IMR-90 (cell line): ENCODE results near the gene CDH22. TPM values are rescaled to one million over a fixed set of nuclear protein-coding genes. Genes with fewer than 3 reads are reported as not detected.

Experiments used
- ATAC-seq: fragments of 200-7000 bp; cut with Tn5 transposase; 2 replicates; pipeline ENCODE4 v1.9.1; 2020; ENCODE audit warnings: low read depth, mild to moderate bottlenecking, moderate library complexity
- BruUV-seq: library from RNA; stranded (reverse); fragments of 400-500 nt; replicated peaks from 2 replicates; lab custom pipeline; 2021; lab: Mats Ljungman, UMichigan
- CTCF ChIA-PET: fragments of 300-600 bp; formaldehyde crosslinking; extraction: SDS; loops from one replicate; lab custom pipeline; 2021; ENCODE audit warnings: antibody characterized with exemption; lab: Yijun Ruan, JAX
- POLR2A ChIA-PET: fragments of 300-600 bp; sonication (Branson Sonifier 250); formaldehyde crosslinking; loops from one replicate; lab custom pipeline; 2022; ENCODE audit warnings: antibody characterized with exemption; ENCODE audit not compliant: unreplicated experiment; lab: Charles Lee
- DNase-seq: peaks from one replicate; pipeline ENCODE4 v3.0.0; 2013
- H2AFZ ChIP-seq: replicated peaks from 2 replicates; pipeline ENCODE3; 2013; ENCODE audit warnings: low read length, mild to moderate bottlenecking; ENCODE audit not compliant: poor library complexity
- H2AK5ac ChIP-seq: 2 replicates; pipeline ENCODE4 v1.6.1; 2013; ENCODE audit warnings: low read depth, low read length, inconsistent platforms
- H2AK9ac ChIP-seq: replicated peaks from 2 replicates; pipeline ENCODE3; 2013; ENCODE audit warnings: mild to moderate bottlenecking, low read depth, low read length, moderate library complexity; ENCODE audit not compliant: poor library complexity
- H2BK120ac ChIP-seq: 2 replicates; pipeline ENCODE4 v1.6.1; 2013; ENCODE audit warnings: low read depth, low read length, inconsistent platforms
- H2BK15ac ChIP-seq: 3 replicates; pipeline ENCODE4 v1.6.1; 2013; ENCODE audit warnings: low read depth, low read length, inconsistent platforms
- H2BK20ac ChIP-seq: 2 replicates; pipeline ENCODE4 v1.6.1; 2013; ENCODE audit warnings: low read depth, mild to moderate bottlenecking, inconsistent platforms, low read length, moderate library complexity
- H2BK5ac ChIP-seq: 2 replicates; pipeline ENCODE4 v1.6.1; 2013; ENCODE audit warnings: mild to moderate bottlenecking, low read depth, low read length, inconsistent platforms; ENCODE audit not compliant: poor library complexity, severe bottlenecking
- H3K14ac ChIP-seq: replicated peaks from 2 replicates; pipeline ENCODE4 v1.6.1; 2013; ENCODE audit warnings: low read depth, low read length, inconsistent platforms
- H3K18ac ChIP-seq: 2 replicates; pipeline ENCODE4 v1.6.1; 2013; ENCODE audit warnings: low read depth, low read length, control low read depth
- H3K23ac ChIP-seq: 2 replicates; pipeline ENCODE4 v1.6.1; 2013; ENCODE audit warnings: low read depth, low read length, inconsistent platforms
- H3K27ac ChIP-seq: 2 replicates; pipeline ENCODE4 v1.5.1; 2013; ENCODE audit warnings: mild to moderate bottlenecking, control low read depth, low read length; ENCODE audit not compliant: insufficient read depth
- H3K27me3 ChIP-seq: 2 replicates; pipeline ENCODE4 v1.6.1; 2013; ENCODE audit warnings: low read length; ENCODE audit not compliant: control insufficient read depth, insufficient read depth
- H3K36me3 ChIP-seq: 2 replicates; pipeline ENCODE4 v1.6.1; 2013; ENCODE audit warnings: low read length, mixed read lengths; ENCODE audit not compliant: control insufficient read depth, insufficient read depth
- H3K4ac ChIP-seq: 2 replicates; pipeline ENCODE4 v1.6.1; 2013; ENCODE audit warnings: low read depth, low read length, inconsistent platforms
- H3K4me1 ChIP-seq: 2 replicates; pipeline ENCODE4 v1.6.1; 2013; ENCODE audit warnings: low read length, mixed read lengths; ENCODE audit not compliant: control insufficient read depth, insufficient read depth
- H3K4me2 ChIP-seq: 2 replicates; pipeline ENCODE4 v1.6.1; 2013; ENCODE audit warnings: low read depth, mild to moderate bottlenecking, control low read depth, low read length, moderate library complexity
- H3K4me3 ChIP-seq: 2 replicates; pipeline ENCODE4 v1.5.1; 2013; ENCODE audit warnings: low read depth, mild to moderate bottlenecking, control low read depth, low read length, moderate library complexity; ENCODE audit not compliant: insufficient read depth
- H3K56ac ChIP-seq: 2 replicates; pipeline ENCODE4 v1.6.1; 2013; ENCODE audit warnings: low read length, inconsistent platforms; ENCODE audit not compliant: insufficient read depth; ENCODE audit errors: extremely low read depth
- H3K79me1 ChIP-seq, 2 experiments: 2 replicates each; pipeline ENCODE4 v1.6.1; 2013; ENCODE audit warnings: low read length in 2 of 2, inconsistent platforms in 1 of 2, low read depth in 1 of 2
- H3K9ac ChIP-seq: 2 replicates; pipeline ENCODE4 v1.6.1; 2013; ENCODE audit warnings: low read depth, low read length, control low read depth
- H3K9me1 ChIP-seq: 2 replicates; pipeline ENCODE4 v1.6.1; 2013; ENCODE audit warnings: low read length, inconsistent platforms; ENCODE audit not compliant: insufficient read depth
- H3K9me3 ChIP-seq: 2 replicates; pipeline ENCODE4 v1.6.1; 2013; ENCODE audit warnings: low read length; ENCODE audit not compliant: control insufficient read depth, insufficient read depth
- H4K20me1 ChIP-seq: 2 replicates; pipeline ENCODE4 v1.6.1; 2013; ENCODE audit warnings: low read length, inconsistent platforms; ENCODE audit not compliant: insufficient read depth
- H4K5ac ChIP-seq: 2 replicates; pipeline ENCODE4 v1.6.1; 2013; ENCODE audit warnings: mild to moderate bottlenecking, low read depth, low read length, control low read depth
- H4K8ac ChIP-seq, 2 experiments: 2 replicates each; pipeline ENCODE4 v1.6.1; 2013; ENCODE audit warnings: low read depth in 2 of 2, low read length in 2 of 2, control low read depth in 1 of 2, inconsistent platforms in 1 of 2
- H4K91ac ChIP-seq: 2 replicates; pipeline ENCODE4 v1.6.1; 2013; ENCODE audit warnings: low read depth, low read length, inconsistent platforms; ENCODE audit not compliant: insufficient read depth
- BHLHE40 ChIP-seq: fragments of 150-350 bp; IDR thresholded peaks from 2 replicates; pipeline ENCODE4 v1.6.1; 2016; ENCODE audit warnings: mild to moderate bottlenecking, low read depth, low read length
- CEBPB ChIP-seq: IDR thresholded peaks from 2 replicates; pipeline ENCODE4 v1.6.1; 2012; ENCODE audit warnings: low read depth, low read length, improper control_type of control experiment
- CTCF ChIP-seq: conservative IDR thresholded peaks from 2 replicates; pipeline ENCODE4 v1.5.1; 2012; ENCODE audit warnings: mild to moderate bottlenecking, low read depth, low read length, improper control_type of control experiment
- MAFK ChIP-seq: IDR thresholded peaks from 2 replicates; pipeline ENCODE4 v1.6.1; 2012; ENCODE audit warnings: low read depth, low read length, improper control_type of control experiment
- RAD21 ChIP-seq: IDR thresholded peaks from 2 replicates; pipeline ENCODE4 v1.6.1; 2012; ENCODE audit warnings: low read length, improper control_type of control experiment
- RCOR1 ChIP-seq: IDR thresholded peaks from 2 replicates; pipeline ENCODE4 v1.6.1; 2012; ENCODE audit warnings: mild to moderate bottlenecking, low read length, improper control_type of control experiment; ENCODE audit not compliant: insufficient replicate concordance
- RFX5 ChIP-seq: IDR thresholded peaks from 2 replicates; pipeline ENCODE4 v1.8.0; 2012; ENCODE audit warnings: low read depth, mild to moderate bottlenecking, low read length, moderate library complexity
- SMC3 ChIP-seq: fragments of 150-350 bp; IDR thresholded peaks from 2 replicates; pipeline ENCODE4 v1.6.1; 2016; ENCODE audit warnings: low read depth, mild to moderate bottlenecking, antibody characterized with exemption, low read length, moderate library complexity
- USF2 ChIP-seq: fragments of 150-350 bp; IDR thresholded peaks from 2 replicates; pipeline ENCODE4 v1.6.1; 2017; ENCODE audit warnings: mild to moderate bottlenecking, antibody characterized with exemption, low read length, low read depth
- WGBS, 2 experiments: methylation state at CpG; one replicate each; pipeline versions ENCODE4 v1.1.5 to v1.1.7; 2013; ENCODE audit warnings: missing lambda C conversion rate in 2 of 2; ENCODE audit not compliant: insufficient read length in 1 of 2; ENCODE audit errors: extremely low coverage in 2 of 2; 5-methylcytosine and 5-hydroxymethylcytosine counted together
- dilution Hi-C: fragments of 300-500 bp; cut with HindIII; formaldehyde crosslinking; loops from one replicate; pipeline ENCODE4 v1.14.3; 2018; ENCODE audit warnings: low sequenced_read_pairs; ENCODE audit not compliant: unreplicated experiment
- in situ Hi-C: fragments of 300-500 bp; cut with MboI; formaldehyde crosslinking; loops from 3 replicates; pipeline ENCODE4 v1.14.3; 2019; ENCODE audit warnings: low sequenced_read_pairs, inconsistent platforms, mixed read lengths
- intact Hi-C: fragments of 100-400 bp; cut with micrococcal nuclease; formaldehyde crosslinking; loops from 2 replicates; pipeline ENCODE4 v1.10.0; 2022
- polyA plus RNA-seq, 3 experiments: library from polyadenylated mRNA; depleted of rRNA; stranded (reverse); fragments of >200 nt; gene quantifications; 2 replicates each; pipeline ENCODE4 v1.2.3, GENCODE V29; 2012; ENCODE audit warnings: low replicate concordance in 1 of 3
- total RNA-seq: library from RNA; depleted of rRNA; stranded (reverse); fragments of >200 nt; gene quantifications from 2 replicates; pipeline ENCODE4 v1.2.3, GENCODE V29; 2012
- TF ChIP-seq, protein P1 (sequence below): fragments of 150-350 bp; IDR thresholded peaks from 2 replicates; pipeline ENCODE4 v1.6.1; 2016; ENCODE audit warnings: low read depth, mild to moderate bottlenecking, low read length, moderate library complexity, borderline replicate concordance

Gene CDH22
- total and polyA plus RNA-seq, 2 of the 4 experiments (the other 2 are of a cell fraction): not detected

GRCh38 chr20:46205349-46205748 lies 102.9 kb downstream of the CDH22 start:
- Histone ChIP-seq H4K8ac (no peak overlapping the region), H3K56ac (no peak overlapping the region), H3K4me2 (no peak overlapping the region), H2AK5ac (no peak overlapping the region), H3K23ac (no peak overlapping the region), H3K4me1 (no peaks in the 10 kb centered on the region), H4K20me1 (no peaks in the 10 kb centered on the region), H3K18ac (no peak overlapping the region), H4K5ac (no peak overlapping the region), H2BK120ac (no peak overlapping the region), H3K79me1 (no peaks in the 10 kb centered on the region), H3K4ac (no peak overlapping the region), H3K14ac (no peak overlapping the region), H4K91ac (no peak overlapping the region), H3K27me3 (peaks cover 47% of the 10 kb centered on the region), H3K9me3 (no peaks in the 10 kb centered on the region), H3K9me1 (no peaks in the 10 kb centered on the region; the same call in 1 of the 2 replicates), H2BK5ac (no peak overlapping the region), H2AFZ (no peak overlapping the region), H3K27ac (no peak overlapping the region), H2AK9ac (no peak overlapping the region), H3K4me3 (no peak overlapping the region), H3K9ac (no peak overlapping the region), H2BK20ac (no peak overlapping the region), H3K36me3 (no peaks in the 10 kb centered on the region), H2BK15ac (no peak overlapping the region)
- 20% methylated on average over 2 of the region's 3 CpGs; no CpG with 5 or more reads in 1 of the 2 experiments for WGBS, 2 experiments
- TF ChIP-seq BHLHE40 (no peak), CEBPB (no peak), USF2 (no peak), MAFK (no peak), RCOR1 (no peak), SMC3 (no peak), RFX5 (no peak), RAD21 (no peak), CTCF (no peak)
- TF ChIP-seq, protein P1, sequence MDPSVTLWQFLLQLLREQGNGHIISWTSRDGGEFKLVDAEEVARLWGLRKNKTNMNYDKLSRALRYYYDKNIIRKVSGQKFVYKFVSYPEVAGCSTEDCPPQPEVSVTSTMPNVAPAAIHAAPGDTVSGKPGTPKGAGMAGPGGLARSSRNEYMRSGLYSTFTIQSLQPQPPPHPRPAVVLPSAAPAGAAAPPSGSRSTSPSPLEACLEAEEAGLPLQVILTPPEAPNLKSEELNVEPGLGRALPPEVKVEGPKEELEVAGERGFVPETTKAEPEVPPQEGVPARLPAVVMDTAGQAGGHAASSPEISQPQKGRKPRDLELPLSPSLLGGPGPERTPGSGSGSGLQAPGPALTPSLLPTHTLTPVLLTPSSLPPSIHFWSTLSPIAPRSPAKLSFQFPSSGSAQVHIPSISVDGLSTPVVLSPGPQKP: no peak
- ChIA-PET CTCF (no interaction called here), POLR2A (no interaction called here)
- dilution Hi-C loops: no loop called here
- no peak for ATAC-seq
- in situ Hi-C loops: no loop called here
- no TSS peak for BruUV-seq
- intact Hi-C loops: no loop called here
- DNase-seq: no peak
